H1 (cell line): ENCODE measurements around the gene WDR64. TPM values are rescaled to one million over a fixed set of nuclear protein-coding genes. Genes with fewer than 3 reads are reported as not detected.

Experiments
- CTBP2 ChIP-seq: IDR thresholded peaks from 2 replicates; pipeline ENCODE4 v1.7.0; 2011; ENCODE audit warnings: borderline replicate concordance, mild to moderate bottlenecking, moderate library complexity, mixed read lengths, low read length; ENCODE audit not compliant: insufficient read depth, insufficient read length
- E2F6 ChIP-seq: IDR thresholded peaks from 2 replicates; pipeline ENCODE4 v1.6.1; 2012; ENCODE audit warnings: inconsistent platforms
- GABPA ChIP-seq: IDR thresholded peaks from 2 replicates; pipeline ENCODE4 v1.6.1; 2011; ENCODE audit warnings: mild to moderate bottlenecking, low read length, moderate library complexity, borderline replicate concordance; ENCODE audit not compliant: insufficient read depth
- SP2 ChIP-seq: IDR thresholded peaks from 2 replicates; pipeline ENCODE4 v1.6.1; 2012; ENCODE audit warnings: mild to moderate bottlenecking, low read length, inconsistent platforms
- polyA plus RNA-seq, 7 experiments: library from polyadenylated mRNA; depleted of rRNA in 3 of 7; stranded (reverse) in 5 of 7; unstranded in 2 of 7; fragments of >200 nt in 5 of 7; fragments of 200-250 nt in 2 of 7; gene quantifications; 1 replicate in 5 of 7; 2 replicates in 1 of 7; 4 replicates in 1 of 7; pipeline versions ENCODE4 v1.2.1 to v1.2.3, GENCODE V29; 2011 to 2013; ENCODE audit warnings: missing spikeins in 2 of 7, mixed read lengths in 2 of 7
- total RNA-seq: library from RNA; stranded (reverse); fragmentation: NEBNext Ultra II Directional; extraction: Animal tissue kit (Norgen Biotek cat#: 25700); gene quantifications from 2 replicates; pipeline ENCODE4 v1.2.1, GENCODE V29; 2021

The WDR64 gene
- total and polyA plus RNA-seq, 2 of the 8 experiments (the other 6 are each of a cell fraction or from before 2014, with no cell fraction given) = 0.02 TPM; not detected in 1

GRCh38 chr1:241684108-241684507, 32.0 kb downstream of the WDR64 start (continued):
- TF ChIP-seq SP2 (no peak), CTBP2 (no peak), E2F6 (no peak), GABPA (no peak)
